ENCODE data around the gene PEX14.

DNA sequence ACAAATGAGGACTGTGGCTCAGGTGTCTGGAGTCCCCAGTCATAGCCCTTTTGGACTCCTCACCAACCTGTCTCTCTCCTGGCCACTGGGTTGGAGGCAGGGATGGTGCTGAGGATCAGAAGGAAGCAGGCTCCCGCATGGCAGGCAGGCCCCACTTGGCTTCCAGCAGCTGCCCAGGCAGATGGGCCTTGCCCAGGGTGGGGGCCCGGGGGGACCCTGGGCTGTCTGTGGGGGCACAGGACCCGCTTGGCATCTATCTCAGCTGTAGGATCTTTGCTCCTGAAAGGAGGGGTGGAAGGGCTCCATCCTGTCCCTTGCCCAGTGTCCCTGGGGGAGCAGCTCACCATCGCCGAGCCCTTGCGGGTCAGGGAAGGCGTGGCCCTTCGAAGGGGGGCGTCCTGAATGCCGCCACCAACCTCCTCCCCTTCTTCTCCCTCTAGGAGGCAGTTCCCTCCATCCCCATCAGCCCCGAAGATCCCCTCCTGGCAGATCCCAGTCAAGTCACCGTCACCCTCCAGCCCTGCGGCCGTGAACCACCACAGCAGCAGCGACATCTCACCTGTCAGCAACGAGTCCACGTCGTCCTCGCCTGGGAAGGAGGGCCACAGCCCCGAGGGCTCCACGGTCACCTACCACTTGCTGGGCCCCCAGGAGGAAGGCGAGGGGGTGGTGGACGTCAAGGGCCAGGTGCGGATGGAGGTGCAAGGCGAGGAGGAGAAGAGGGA, 154.5 kb downstream of the PEX14 start:
- TF ChIP-seq, protein P1, sequence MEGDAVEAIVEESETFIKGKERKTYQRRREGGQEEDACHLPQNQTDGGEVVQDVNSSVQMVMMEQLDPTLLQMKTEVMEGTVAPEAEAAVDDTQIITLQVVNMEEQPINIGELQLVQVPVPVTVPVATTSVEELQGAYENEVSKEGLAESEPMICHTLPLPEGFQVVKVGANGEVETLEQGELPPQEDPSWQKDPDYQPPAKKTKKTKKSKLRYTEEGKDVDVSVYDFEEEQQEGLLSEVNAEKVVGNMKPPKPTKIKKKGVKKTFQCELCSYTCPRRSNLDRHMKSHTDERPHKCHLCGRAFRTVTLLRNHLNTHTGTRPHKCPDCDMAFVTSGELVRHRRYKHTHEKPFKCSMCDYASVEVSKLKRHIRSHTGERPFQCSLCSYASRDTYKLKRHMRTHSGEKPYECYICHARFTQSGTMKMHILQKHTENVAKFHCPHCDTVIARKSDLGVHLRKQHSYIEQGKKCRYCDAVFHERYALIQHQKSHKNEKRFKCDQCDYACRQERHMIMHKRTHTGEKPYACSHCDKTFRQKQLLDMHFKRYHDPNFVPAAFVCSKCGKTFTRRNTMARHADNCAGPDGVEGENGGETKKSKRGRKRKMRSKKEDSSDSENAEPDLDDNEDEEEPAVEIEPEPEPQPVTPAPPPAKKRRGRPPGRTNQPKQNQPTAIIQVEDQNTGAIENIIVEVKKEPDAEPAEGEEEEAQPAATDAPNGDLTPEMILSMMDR (IDR thresholded peaks at IDR 0.05 in 4 of 5, conservative IDR thresholded peaks at IDR 0.05 in 1 of 5): no peak
- TF ChIP-seq POLR2A (IDR thresholded peaks at IDR 0.05): no peak
